Stimulated activated naive CD8-positive, alpha-beta T cell treated with anti-CD3 and anti-CD28 coated beads, Interleukin-15, Interleukin-2, amounts not matched to agents 100 ng/mL and 50 ng/mL, for 24 hours (primary cell): ENCODE results near the gene DUSP14.
"Not testable (repeated sequence)": the region's sequence is repeated elsewhere in the genome, so short reads cannot be mapped to it uniquely, and the experiment has no call there.

ENCODE experiments used
- H3K27ac Mint-ChIP-seq: one replicate; pipeline ENCODE4 v1.8.0; 2021; ENCODE audit warnings: mild to moderate bottlenecking, mixed read lengths
- H3K27me3 Mint-ChIP-seq: one replicate; pipeline ENCODE4 v1.8.0; 2021; ENCODE audit warnings: mixed read lengths
- H3K36me3 Mint-ChIP-seq: one replicate; pipeline ENCODE4 v1.8.0; 2021; ENCODE audit warnings: low read depth, mixed read lengths
- H3K4me1 Mint-ChIP-seq: one replicate; pipeline ENCODE4 v1.8.0; 2021; ENCODE audit warnings: low read depth, mixed read lengths
- H3K4me3 Mint-ChIP-seq: one replicate; pipeline ENCODE4 v1.8.0; 2021; ENCODE audit warnings: mild to moderate bottlenecking, mixed read lengths
- H3K9me3 Mint-ChIP-seq: one replicate; pipeline ENCODE4 v1.8.0; 2021; ENCODE audit warnings: mixed read lengths

The DUSP14 gene, protein sequence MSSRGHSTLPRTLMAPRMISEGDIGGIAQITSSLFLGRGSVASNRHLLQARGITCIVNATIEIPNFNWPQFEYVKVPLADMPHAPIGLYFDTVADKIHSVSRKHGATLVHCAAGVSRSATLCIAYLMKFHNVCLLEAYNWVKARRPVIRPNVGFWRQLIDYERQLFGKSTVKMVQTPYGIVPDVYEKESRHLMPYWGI

DNA sequence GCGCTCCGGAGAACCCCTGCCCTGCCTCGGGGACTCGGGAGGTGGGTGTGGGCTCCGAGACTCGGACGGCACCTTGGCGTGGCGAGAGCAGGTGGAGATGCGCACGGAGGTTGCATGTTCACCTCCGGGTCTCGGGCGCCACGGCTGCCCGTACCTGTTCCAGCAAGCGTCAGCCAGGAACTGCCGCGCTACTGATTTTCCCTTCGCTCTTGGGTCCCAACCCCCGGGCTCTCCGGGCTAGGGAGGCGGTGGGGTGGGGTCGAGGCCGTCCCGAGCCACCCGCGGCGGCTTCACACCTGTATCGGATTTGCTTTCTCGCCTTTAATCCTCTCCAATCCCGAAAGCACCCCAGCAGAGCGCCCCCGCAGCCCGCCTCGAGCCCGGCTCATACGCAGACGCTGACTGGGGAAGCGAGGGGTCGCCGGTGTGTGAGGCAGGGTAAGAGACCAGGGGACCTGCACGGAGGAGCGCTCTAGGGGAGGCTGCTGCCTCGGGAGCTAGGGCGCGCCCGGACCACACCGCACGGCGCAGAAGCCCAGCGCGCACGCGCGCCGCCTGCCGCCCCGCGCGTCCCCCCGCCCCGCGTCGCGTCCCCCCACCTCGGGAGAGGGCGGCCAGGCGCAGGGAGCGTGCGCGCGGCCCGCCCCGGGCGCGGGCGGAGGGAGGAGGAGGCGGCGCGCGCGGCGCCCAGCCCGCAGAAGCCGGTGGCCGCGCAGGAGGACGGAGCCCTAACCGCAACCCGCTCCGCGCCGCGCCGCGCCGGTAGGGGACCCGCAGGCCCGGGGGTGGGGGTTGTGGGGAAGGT, at the start of gene DUSP14:
Gene DUSP14 (plus strand): TSS at position 695 of the 805 bp plus-strand sequence. CDS start 22,382 bp downstream, outside the sequence.
- peak within 1 kb of the TSS; percentile 95 for H3K27ac Mint-ChIP-seq
- H3K4me3 Mint-ChIP-seq = peak within 1 kb of the TSS; percentile 98
- H3K4me1 Mint-ChIP-seq = peaks cover 53% of the 10 kb centered on the region
- H3K27me3 Mint-ChIP-seq = no peaks in the 10 kb centered on the region
- H3K36me3 Mint-ChIP-seq = no peaks in the 10 kb centered on the region
- H3K9me3 Mint-ChIP-seq = no peaks in the 10 kb centered on the region

GRCh38 chr17:37440424-37440823, 49.3 kb upstream of the DUSP14 start:
- Mint-ChIP-seq H3K9me3 (no peaks in the 10 kb centered on the region), H3K4me3 (no peak overlapping the region), H3K36me3 (peaks cover 68% of the 10 kb centered on the region), H3K27ac (no peak overlapping the region), H3K4me1 (no peaks in the 10 kb centered on the region), H3K27me3 (no peaks in the 10 kb centered on the region)

- not testable (repeated sequence) for H3K9me3 Mint-ChIP-seq, H3K4me1 Mint-ChIP-seq, H3K27ac Mint-ChIP-seq, H3K4me3 Mint-ChIP-seq, H3K27me3 Mint-ChIP-seq
- H3K36me3 Mint-ChIP-seq = peaks cover 68% of the 10 kb centered on the region
Observed at GRCh38 chr17:37441369-37442014, 48.2 kb upstream of the DUSP14 start.

DNA sequence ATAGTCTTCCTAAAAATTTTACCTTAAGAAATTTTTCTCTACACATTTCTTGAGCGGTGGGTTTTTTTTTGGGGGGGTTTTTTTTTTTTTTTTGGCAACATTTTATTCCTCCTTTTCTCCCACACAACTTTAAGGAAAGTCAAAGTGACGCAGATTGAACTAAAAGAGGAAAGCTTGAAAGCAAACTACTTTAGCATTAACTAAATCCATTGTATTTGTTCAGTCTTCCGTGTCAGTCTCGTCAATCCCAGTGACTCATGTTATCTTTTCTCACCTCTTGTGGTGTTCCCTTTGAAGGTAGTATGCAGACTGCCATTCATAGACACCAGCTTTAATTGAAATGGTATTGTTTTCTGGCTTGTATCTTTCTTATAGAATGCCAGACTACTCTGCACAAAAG, 43.7 kb upstream of the DUSP14 start:
- Mint-ChIP-seq H3K36me3 (peaks cover 77% of the 10 kb centered on the region), H3K4me3 (no peak overlapping the region), H3K4me1 (peaks cover 9% of the 10 kb centered on the region), H3K27me3 (no peaks in the 10 kb centered on the region), H3K9me3 (no peaks in the 10 kb centered on the region), H3K27ac (no peak overlapping the region)

DNA sequence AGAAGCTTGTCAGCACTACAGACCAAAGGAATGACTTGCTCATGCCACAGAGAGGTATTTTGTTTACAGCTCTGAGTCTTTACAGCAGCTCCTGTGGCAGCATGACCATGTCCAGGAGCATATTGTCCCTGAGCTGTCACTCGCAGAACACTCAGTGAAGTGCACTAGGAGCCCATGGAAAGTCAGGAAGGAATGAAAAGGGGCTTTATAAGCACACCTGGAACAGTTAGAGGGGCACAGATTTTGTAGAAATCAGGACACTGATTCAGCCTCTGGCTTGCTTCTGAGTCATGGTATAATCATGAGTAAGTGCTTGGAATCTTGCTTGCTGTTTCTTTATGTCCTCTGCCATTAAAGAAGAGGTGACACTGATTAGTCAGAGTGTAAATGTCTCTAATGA, 42.0 kb upstream of the DUSP14 start:
- H3K9me3 Mint-ChIP-seq = no peaks in the 10 kb centered on the region
- peaks cover 67% of the 10 kb centered on the region for H3K36me3 Mint-ChIP-seq
- no peak overlapping the region for H3K27ac Mint-ChIP-seq
- H3K4me3 Mint-ChIP-seq = no peak overlapping the region
- peaks cover 9% of the 10 kb centered on the region for H3K4me1 Mint-ChIP-seq
- no peaks in the 10 kb centered on the region for H3K27me3 Mint-ChIP-seq

DNA sequence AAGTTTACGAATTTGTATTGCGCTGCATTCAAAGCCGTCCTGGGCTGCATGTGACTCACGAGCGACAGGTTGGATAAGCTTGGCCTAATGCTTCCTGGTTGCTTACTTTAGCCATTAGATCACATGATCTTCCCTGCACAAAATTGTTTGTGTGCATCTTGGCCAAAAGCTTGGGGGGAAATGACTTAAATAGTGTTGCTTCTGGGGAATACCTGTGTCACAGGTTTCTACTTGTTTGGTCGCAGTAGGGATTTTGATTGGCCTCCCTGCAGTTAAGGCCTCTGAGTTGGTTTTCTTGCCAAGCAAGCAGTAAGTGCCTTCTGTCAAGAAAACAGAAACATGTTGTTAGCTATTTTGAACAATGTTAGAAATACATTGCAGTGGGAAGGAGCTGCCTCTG, 39.6 kb upstream of the DUSP14 start:
- no peak overlapping the region for H3K4me3 Mint-ChIP-seq
- no peaks in the 10 kb centered on the region for H3K27me3 Mint-ChIP-seq
- no peaks in the 10 kb centered on the region for H3K9me3 Mint-ChIP-seq
- H3K36me3 Mint-ChIP-seq = peaks cover 63% of the 10 kb centered on the region
- H3K4me1 Mint-ChIP-seq = peaks cover 9% of the 10 kb centered on the region
- H3K27ac Mint-ChIP-seq = no peak overlapping the region

DNA sequence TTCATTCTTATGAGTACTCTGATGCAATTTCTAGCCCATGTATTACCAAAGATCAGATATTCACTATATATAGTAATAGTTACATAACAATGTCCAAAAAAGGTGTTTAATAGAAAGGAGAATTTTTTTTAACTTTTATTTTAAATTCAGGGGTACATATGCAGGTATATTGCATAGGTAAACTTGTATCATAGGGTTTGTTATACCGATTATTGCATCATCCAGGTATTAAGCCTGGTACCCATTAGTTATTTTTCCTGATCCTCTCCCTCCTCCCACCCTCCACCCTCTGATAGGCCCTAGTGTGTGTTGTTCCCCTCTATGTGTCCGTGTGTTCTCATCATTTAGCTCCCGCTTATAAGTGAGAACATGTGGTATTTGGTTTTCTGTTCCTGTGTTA, 31.9 kb upstream of the DUSP14 start:
- not testable (repeated sequence) for H3K27me3 Mint-ChIP-seq, H3K9me3 Mint-ChIP-seq, H3K4me3 Mint-ChIP-seq, H3K27ac Mint-ChIP-seq
- Mint-ChIP-seq H3K4me1 (peaks cover 12% of the 10 kb centered on the region), H3K36me3 (peaks cover 40% of the 10 kb centered on the region)

- Mint-ChIP-seq H3K4me1 (peaks cover 12% of the 10 kb centered on the region), H3K36me3 (peaks cover 37% of the 10 kb centered on the region), H3K4me3 (no peak overlapping the region), H3K27ac (no peak overlapping the region), H3K27me3 (no peaks in the 10 kb centered on the region), H3K9me3 (no peaks in the 10 kb centered on the region)
Observed at GRCh38 chr17:37458805-37459204, 30.9 kb upstream of the DUSP14 start.

- H3K27ac Mint-ChIP-seq = peak overlapping the region; percentile 4
- no peak overlapping the region for H3K4me3 Mint-ChIP-seq
- H3K36me3 Mint-ChIP-seq = peaks cover 50% of the 10 kb centered on the region
- H3K4me1 Mint-ChIP-seq = peaks cover 12% of the 10 kb centered on the region
- no peaks in the 10 kb centered on the region for H3K27me3 Mint-ChIP-seq
- no peaks in the 10 kb centered on the region for H3K9me3 Mint-ChIP-seq
Observed at GRCh38 chr17:37461668-37462067, 28.0 kb upstream of the DUSP14 start.

DNA sequence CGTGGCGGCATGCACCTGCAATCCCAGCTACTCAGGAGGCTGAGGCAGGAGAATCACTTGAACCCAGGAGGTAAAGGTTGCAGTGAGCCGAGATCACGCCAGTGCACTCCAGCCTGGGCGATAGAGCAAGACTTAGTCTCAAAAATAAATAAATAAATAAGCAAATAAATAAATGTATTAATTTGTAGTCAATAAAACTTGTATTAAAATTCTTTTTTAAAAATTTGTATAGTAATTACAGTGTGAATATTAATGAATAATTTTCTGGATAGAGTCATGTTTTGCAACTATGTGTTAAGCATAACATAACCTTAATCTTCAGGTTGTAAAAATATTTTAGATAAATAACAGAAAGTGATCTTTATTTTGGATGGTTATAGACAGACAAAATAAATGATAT, 27.2 kb upstream of the DUSP14 start:
- Mint-ChIP-seq H3K27ac (no peak overlapping the region), H3K4me3 (no peak overlapping the region), H3K9me3 (no peaks in the 10 kb centered on the region), H3K36me3 (peaks cover 56% of the 10 kb centered on the region), H3K27me3 (no peaks in the 10 kb centered on the region), H3K4me1 (peaks cover 12% of the 10 kb centered on the region)

DNA sequence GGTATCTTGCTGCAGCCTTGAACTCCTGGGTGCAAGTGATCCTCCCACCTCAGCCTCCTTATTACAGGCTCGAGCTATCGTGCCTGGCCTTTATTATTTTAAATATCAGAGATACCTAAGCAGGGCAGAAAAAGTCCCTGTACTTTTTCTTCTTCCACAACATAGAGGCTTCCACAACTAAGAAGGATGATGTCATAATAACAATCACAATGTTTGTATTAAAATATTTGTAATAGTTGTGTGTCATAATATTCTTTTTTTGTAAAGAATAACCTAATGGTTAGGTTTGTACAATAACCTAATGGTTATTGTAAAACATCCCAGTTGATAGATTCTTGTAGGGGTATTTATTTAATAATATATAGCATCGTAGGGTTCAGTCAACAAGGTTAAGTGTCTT, 26.7 kb upstream of the DUSP14 start:
- no peaks in the 10 kb centered on the region for H3K9me3 Mint-ChIP-seq
- H3K27me3 Mint-ChIP-seq = no peaks in the 10 kb centered on the region
- peaks cover 12% of the 10 kb centered on the region for H3K4me1 Mint-ChIP-seq
- no peak overlapping the region for H3K27ac Mint-ChIP-seq
- H3K4me3 Mint-ChIP-seq = no peak overlapping the region
- peaks cover 57% of the 10 kb centered on the region for H3K36me3 Mint-ChIP-seq

DNA sequence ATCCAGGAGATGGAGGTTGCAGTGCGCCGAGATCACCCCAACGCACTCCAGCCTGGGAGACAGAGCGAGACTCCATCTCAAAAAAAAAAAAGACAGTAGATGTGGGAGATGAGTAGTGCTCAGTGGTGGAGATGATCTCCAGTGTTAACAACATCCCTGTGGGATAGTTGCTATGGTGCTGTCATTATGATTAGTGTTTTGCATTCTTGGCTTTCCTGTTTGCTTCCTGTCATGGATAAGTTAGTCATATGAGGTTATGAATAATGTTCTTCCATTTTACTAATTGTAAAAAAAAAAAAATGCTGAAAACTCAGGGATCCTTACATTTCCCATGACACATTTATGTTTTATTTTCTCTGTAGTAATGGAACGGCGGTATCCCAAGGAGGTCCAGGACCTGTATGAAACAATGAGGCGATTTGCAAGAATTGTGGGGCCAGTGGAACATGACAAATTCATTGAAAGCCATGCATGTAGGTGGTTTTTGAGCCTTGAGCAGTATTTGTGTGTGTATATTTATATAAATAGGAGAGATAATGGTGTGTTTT, 24.5 kb upstream of the DUSP14 start:
- peaks cover 12% of the 10 kb centered on the region for H3K4me1 Mint-ChIP-seq
- no peaks in the 10 kb centered on the region for H3K9me3 Mint-ChIP-seq
- H3K27me3 Mint-ChIP-seq = no peaks in the 10 kb centered on the region
- no peak overlapping the region for H3K27ac Mint-ChIP-seq
- H3K36me3 Mint-ChIP-seq = peaks cover 53% of the 10 kb centered on the region
- no peak overlapping the region for H3K4me3 Mint-ChIP-seq

DNA sequence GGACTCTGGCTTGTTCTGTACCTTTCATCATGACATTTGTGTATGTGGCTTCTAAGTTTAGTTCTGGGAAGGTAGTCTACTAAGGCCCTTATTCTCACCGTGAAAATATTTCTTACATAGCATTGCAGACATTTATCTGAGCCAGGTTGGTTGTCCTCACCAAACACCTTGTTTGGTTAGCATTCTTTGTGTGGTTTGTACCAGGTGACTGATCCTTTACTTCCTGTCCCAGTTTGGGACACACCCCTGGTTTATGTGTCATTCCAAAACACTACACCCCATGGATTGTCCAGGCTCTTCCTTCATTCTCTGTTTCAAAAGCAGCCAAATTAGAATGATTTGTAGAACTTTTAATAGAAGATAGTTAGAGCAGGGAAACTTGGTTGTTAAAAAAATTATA, 23.2 kb upstream of the DUSP14 start:
- H3K27me3 Mint-ChIP-seq = no peaks in the 10 kb centered on the region
- peaks cover 4% of the 10 kb centered on the region for H3K4me1 Mint-ChIP-seq
- no peak overlapping the region for H3K4me3 Mint-ChIP-seq
- H3K9me3 Mint-ChIP-seq = no peaks in the 10 kb centered on the region
- H3K27ac Mint-ChIP-seq = no peak overlapping the region
- peaks cover 58% of the 10 kb centered on the region for H3K36me3 Mint-ChIP-seq

- no peaks in the 10 kb centered on the region for H3K9me3 Mint-ChIP-seq
- no peaks in the 10 kb centered on the region for H3K27me3 Mint-ChIP-seq
- H3K4me3 Mint-ChIP-seq = no peak overlapping the region
- no peak overlapping the region for H3K27ac Mint-ChIP-seq
- H3K36me3 Mint-ChIP-seq = peaks cover 61% of the 10 kb centered on the region
- H3K4me1 Mint-ChIP-seq = no peaks in the 10 kb centered on the region
Observed at GRCh38 chr17:37470181-37470580, 19.5 kb upstream of the DUSP14 start.

GRCh38 chr17:37475731-37476420, 13.8 kb upstream of the DUSP14 start:
- peak overlapping the region; percentile 28 for H3K27ac Mint-ChIP-seq
- no peaks in the 10 kb centered on the region for H3K9me3 Mint-ChIP-seq
- no peaks in the 10 kb centered on the region for H3K4me1 Mint-ChIP-seq
- H3K36me3 Mint-ChIP-seq = peaks cover 64% of the 10 kb centered on the region
- no peak overlapping the region for H3K4me3 Mint-ChIP-seq
- H3K27me3 Mint-ChIP-seq = no peaks in the 10 kb centered on the region
